Measurements from ENCODE around the gene LMOD1. TPM values are rescaled to one million over a fixed set of nuclear protein-coding genes. Genes with fewer than 3 reads are reported as not detected.
"Not testable (repeated sequence)": the region's sequence is repeated elsewhere in the genome, so short reads cannot be mapped to it uniquely, and the experiment has no call there.

The LMOD1 gene
- polyA plus RNA-seq (2012; ENCODE audit: insufficient read depth, insufficient read length), result not detected

DNA sequence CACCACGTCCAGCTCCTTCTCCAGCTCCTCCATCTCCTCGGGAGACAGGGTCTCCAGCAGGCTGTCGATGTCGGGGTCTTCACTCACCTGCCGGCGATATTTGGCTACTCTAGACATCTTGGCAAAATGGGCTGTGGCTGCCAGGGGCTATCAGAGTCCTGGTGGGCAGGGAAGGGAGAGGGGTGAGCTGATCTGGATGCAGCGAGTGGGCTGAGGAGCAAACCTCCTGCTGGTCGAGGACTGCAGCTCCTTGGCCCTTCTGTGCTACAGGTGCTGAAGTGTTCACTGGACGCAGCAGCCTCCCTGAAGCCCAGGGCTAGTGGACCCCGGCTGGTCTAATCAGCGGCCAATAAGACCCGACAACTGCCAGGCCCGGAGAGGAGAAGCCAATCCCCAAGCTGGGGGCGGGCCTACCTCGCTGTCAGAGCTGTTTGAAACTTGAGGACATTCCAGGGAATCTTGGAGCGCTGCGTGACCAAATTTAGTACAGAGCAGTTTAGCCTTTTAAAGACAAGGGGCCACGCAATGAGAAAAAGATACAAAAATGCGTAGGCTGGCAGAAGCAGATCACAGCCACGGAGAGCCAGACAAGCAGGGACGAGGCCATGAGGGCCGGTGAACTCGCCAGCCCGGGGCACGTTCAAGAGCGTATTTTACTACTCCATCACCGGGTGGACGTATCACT, at the start of gene LMOD1:
Gene LMOD1, minus strand, starts transcription at position 325 of the 685 bp plus-strand sequence. Its CDS starts 208 bp downstream, at position 117.
- DNase-seq (ENCODE audit: low read depth, low spot score), result no peak
- H3K4me3 ChIP-seq (ENCODE audit: low read length), result no peak within 1 kb of the TSS

DNA sequence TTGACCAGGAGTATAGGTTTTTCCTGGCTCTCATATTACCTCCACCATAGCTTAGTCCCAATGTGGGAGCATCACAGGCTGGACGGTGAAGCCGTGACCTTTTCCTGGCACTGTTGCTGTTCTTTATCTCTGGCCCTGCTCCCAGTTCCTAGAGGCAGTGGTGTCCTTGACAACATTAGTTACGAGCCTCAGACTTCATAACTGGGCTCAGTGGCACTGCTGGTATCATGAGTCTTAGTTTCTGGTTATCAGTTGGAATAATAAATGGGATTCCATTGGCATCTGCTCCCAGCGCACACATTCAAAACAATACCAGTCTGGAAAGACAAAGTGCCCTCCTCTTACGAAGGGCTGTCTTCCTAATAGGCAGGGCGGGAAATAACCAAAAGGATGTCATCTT, 44.1 kb upstream of the LMOD1 start:
- H3K4me3 ChIP-seq (ENCODE audit: low read length), result no peak overlapping the region
- DNase-seq (ENCODE audit: low read depth, low spot score), result no peak

DNA sequence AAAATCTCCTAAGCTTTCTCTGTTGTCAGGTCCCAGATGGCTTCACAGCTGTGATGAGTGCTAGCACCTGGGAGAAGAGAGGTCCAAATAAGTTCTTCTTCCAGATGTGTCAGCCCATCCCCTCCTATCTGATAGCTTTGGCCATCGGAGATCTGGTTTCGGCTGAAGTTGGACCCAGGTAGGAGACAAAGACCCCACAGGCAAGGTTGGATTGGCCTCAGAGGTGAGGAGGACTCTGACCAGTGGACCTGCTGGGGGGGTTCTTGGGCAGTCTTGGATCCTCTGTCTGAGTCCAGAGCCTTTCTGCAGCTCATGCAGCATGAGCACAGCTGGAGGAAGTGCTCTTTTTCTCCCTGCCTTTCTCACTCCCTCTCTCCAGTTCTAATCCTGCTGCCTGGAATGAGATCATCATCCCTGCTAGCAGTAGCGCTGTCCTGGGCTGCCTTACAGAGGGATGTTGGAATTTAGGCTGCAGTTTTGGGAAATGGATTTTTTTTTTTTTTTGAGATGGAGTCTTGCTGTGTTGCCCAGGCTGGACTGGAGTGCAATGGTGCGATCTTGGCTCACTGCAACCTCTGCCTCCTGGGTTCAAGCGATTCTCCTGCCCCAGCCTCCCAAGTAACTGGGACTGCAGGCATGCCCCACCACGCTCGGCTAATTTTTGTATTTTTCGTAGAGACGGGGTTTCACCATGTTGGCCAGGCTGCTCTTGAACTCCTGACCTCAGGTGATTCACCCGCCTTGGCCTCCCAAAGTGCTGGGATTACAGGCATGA, 43.2 kb upstream of the LMOD1 start:
- DNase-seq (ENCODE audit: low read depth, low spot score), result no peak
- no peak overlapping the region for H3K4me3 ChIP-seq (ENCODE audit: low read length)

DNA sequence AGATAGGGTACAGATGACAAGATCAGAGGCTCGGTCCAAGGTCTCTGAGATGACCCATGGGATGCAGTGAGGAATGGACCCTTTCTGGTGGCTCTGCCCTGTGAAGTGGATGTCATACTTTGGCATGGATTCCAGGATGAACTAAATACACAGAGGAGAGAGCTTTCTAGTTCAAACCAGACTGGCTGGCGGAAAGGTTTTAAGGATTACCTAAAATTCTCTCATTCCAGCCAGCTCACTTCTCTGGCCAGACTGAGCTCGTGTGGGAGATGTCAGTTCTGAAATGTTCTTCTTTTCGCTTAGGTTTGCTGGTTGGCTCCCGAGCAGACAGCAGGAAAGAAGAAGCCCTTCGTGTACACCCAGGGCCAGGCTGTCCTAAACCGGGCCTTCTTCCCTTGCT, 42.3 kb upstream of the LMOD1 start:
- DNase-seq (ENCODE audit: low read depth, low spot score), result no peak
- H3K4me3 ChIP-seq (ENCODE audit: low read length), result no peak overlapping the region

DNA sequence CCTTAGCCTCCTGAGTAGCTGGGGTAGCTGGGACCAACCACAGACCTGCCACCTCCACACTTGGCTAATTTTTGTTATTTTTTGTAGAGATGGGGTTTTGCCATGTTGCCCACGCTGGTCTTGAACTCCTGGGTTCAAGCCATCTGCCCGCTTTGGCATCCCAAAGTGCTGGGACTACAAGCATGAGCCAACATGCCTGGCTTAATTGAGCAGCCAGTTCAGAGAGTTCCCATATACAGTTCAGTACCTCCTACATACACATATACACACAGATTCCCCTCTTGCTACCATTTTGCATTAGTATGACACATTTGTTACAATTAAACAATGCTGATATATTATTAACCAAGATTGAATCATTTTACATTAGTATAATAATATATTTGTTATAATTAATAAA, 39.0 kb upstream of the LMOD1 start:
- H3K4me3 ChIP-seq (ENCODE audit: low read length), result no peak overlapping the region
- no peak for DNase-seq (ENCODE audit: low read depth, low spot score)

DNA sequence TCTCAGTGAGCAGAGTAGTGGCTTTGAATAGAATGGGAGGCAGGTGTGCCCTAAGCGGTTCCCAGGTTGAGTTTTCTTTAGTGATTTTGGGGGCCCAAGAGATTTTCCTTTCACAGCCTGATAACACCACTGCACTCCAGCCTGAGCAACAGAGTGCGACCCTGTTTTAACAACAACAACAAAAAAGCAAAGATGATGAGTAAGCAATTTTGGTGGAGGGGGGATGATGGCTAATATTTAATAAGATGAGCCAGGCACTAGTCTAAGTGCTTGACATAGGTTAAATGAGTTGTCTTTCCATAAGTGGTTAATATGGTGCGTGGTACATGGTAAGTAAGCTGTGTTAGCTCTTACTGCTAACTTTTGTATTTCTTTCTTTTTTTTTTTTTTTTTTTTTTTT, 38.1 kb upstream of the LMOD1 start:
- H3K4me3 ChIP-seq (ENCODE audit: low read length), result no peak overlapping the region
- DNase-seq (ENCODE audit: low read depth, low spot score), result no peak

DNA sequence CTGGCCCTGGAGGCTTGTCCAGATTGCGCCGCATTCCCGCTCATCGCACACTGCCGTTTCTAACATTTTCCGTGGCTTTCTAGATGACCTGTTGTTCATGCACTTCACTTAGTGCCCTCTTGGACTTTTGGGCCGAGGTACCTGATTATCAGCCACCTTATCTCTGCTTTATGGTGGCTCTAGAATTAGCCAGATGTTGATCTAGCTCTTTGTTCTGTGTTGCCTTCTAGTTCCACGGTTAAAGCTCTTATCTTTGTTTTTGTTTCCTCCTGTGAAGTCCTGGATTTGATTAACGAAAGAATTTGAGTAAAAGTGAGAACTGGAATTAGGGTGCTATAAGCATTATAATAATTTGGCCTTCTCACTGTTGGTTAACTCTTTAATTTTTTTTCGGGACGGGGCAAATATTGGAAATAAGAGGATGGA, 37.0 kb upstream of the LMOD1 start:
- H3K4me3 ChIP-seq (ENCODE audit: low read length), result peak overlapping the region; percentile 60
- DNase-seq (ENCODE audit: low read depth, low spot score), result no peak

DNA sequence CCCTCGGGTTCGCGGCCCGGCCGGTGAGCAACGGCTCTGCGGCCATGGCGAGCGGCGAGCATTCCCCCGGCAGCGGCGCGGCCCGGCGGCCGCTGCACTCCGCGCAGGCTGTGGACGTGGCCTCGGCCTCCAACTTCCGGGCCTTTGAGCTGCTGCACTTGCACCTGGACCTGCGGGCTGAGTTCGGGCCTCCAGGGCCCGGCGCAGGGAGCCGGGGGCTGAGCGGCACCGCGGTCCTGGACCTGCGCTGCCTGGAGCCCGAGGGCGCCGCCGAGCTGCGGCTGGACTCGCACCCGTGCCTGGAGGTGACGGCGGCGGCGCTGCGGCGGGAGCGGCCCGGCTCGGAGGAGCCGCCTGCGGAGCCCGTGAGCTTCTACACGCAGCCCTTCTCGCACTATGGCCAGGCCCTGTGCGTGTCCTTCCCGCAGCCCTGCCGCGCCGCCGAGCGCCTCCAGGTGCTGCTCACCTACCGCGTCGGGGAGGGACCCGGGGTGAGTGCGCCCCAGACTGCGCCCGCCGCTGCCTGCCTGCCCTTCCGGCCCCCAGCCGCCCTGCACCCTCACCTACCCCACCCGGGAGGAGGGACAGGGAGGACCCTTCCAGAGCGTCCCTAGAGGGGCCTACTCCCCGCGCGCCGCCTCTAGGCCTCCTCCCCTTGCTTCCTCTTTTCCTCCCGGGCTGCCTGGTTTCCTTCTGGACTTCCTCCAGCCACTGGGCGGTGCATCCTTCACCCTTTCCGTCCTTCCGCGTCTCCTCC, 36.5 kb upstream of the LMOD1 start, which contains the start of gene RNPEP:
Gene RNPEP, plus strand, starts transcription at position 26 of the 757 bp plus-strand sequence. Its CDS starts 19 bp downstream, at position 45.
- H3K4me3 ChIP-seq (ENCODE audit: low read length), result peak within 1 kb of the TSS; percentile 60
- peak; percentile 18 for DNase-seq (ENCODE audit: low read depth, low spot score)

DNA sequence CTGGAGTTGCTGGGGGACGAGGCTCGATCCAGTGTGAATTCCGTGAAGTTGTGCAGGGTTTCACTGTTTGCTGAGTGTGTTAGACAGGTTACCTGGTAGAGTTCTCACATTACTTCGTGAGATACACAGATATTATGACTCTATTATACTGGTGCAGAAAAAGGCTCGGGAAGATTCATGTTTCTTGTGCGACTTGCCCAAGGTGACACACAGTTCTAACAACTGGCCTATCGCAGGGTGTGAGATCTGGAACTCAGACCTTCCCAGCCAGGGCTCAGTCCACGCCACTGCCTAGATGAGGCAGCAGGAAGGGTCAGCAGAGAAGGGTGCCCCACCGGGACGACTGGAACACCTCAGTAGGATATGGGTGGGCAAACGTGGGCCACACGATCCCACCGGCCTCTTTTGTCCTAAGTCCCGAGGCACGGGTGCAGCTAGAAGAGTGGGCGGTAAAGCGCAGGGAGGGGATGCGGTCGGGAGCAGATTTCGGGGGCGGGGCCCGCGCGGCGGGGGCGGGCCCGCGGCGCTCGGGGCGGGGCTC, 35.8 kb upstream of the LMOD1 start:
- peak overlapping the region; percentile 60 for H3K4me3 ChIP-seq (ENCODE audit: low read length)
- peak; percentile 10 for DNase-seq (ENCODE audit: low read depth, low spot score)

DNA sequence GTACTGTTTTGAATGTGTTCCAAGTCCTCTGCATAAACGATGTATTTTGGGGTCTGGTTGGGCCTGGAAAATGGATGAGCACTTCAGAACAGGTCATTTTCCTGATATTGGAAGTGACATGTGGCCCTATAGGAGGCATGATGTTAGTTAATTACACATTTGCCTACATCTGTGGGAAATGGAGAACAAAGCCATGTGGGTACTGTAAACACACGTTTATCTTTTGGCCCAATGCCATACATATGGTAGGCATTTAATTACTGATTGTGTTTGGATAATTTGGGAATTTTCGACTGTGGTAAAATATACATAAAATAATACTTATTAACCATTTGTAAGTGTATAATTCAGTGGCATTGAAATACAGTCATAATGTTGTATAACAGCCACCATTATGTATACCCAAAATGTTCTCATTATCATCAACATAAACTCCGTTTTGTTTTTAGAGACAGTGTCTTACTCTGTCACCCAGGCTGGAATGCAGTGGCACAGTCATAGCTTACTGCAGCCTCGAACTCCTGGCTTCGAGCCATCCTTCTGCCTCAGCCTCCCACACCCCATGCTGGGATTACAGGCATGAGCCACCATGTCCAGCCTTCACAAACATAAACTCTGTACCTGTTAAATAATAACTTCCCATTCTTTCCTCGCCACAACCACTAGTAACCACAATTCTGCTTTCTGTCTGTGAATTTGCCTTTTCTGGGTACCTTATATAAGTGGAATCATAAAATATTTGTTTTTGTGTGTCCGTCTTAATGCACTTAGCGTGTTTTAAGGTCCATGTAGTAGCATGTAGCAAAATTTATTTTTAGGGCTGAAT, 24.2 kb upstream of the LMOD1 start:
- DNase-seq (ENCODE audit: low read depth, low spot score), result no peak
- no peak overlapping the region for H3K4me3 ChIP-seq (ENCODE audit: low read length)

DNA sequence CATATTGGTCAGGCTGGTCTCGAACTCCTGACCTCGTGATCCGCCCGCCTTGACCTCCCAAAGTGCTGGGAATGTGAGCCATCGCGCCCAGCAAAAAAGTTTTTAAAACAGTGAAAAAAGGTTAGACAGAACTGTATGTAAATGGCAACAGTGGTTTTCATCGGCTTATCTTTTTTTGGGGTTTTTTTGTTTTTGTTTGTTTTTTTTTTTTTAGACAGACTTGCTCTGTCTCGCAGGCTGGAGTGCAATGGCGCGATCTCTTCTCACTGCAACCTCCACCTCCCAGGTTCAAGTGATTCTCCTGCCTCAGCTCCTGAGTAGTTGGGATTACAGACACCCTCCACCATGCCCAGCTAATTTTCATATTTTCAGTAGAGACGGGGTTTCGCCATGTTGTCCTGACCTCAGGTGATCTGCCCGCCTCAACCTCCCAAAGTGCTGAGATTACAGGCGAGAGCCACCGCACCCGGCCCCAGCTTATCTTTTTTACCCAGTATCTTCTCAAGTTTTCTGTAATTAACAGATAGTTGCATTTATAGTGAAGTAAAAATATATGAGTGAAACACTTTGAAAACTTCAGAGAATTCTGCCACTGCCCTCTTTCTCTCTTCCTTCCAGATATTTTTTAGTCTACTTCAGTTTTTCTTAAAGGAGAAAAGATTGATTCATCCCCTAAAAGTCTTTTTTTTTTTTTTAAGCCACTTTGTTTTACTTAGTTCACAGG, 22.0 kb upstream of the LMOD1 start:
- no peak overlapping the region for H3K4me3 ChIP-seq (ENCODE audit: low read length)
- no peak for DNase-seq (ENCODE audit: low read depth, low spot score)

DNA sequence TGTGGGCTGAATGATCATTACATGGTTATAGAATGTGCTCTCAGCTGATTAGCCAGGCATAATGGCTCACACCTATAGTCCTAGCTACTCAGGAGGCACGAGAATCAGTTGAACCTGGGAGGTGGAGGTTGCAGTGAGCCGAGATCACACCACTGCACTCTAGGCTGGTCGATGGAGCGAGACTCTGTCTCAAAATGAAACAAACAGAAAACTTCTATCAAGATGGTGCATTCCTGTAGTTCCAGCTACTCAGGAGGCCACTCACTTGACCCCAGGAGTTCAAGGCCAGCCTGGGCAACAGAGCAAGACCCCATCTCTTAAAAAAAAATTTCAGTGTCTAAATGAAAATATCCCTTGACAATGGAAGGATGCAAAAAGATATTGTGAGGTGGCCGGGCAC, 19.8 kb upstream of the LMOD1 start:
- DNase-seq (ENCODE audit: low read depth, low spot score), result no peak
- no peak overlapping the region for H3K4me3 ChIP-seq (ENCODE audit: low read length)

DNA sequence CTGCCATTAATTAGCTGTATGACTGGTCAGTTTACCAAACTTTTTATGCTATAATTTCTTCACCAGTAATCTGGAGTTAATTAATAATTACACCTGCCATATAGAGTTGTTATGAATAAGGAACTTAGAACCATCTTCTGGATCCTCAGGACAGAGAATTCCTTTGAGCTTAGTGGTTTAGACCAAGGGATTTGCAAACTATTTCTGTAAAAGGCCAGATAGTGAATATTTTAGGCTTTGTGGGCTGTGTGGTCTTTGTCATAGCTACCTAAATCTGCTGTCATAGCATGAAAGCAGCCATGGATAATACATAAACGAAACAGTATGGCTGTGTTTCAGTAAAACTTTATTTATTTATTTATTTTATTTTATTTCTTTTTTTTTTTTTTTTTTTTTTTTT, 17.9 kb upstream of the LMOD1 start:
- DNase-seq (ENCODE audit: low read depth, low spot score), result no peak
- H3K4me3 ChIP-seq (ENCODE audit: low read length), result no peak overlapping the region

DNA sequence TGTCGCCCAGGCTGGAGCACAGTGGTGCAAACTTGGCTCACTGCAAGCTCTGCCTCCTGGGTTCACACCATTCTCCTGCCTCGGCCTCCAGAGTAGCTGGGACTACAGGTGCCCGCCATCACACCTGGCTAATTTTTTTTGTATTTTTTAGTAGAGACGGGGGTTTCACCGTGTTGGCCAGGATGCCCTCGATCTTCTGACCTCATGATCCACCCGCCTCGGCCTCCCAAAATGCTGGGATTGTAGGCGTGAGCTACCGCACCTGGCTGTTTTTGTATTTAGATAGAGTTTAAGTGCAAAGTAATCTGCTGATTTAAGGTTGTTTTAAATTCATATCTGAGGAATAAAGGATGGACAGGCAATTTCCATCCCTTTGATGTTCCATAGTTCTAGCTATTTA, 16.0 kb upstream of the LMOD1 start:
- not testable (repeated sequence) for DNase-seq (ENCODE audit: low read depth, low spot score); H3K4me3 ChIP-seq (ENCODE audit: low read length)

DNA sequence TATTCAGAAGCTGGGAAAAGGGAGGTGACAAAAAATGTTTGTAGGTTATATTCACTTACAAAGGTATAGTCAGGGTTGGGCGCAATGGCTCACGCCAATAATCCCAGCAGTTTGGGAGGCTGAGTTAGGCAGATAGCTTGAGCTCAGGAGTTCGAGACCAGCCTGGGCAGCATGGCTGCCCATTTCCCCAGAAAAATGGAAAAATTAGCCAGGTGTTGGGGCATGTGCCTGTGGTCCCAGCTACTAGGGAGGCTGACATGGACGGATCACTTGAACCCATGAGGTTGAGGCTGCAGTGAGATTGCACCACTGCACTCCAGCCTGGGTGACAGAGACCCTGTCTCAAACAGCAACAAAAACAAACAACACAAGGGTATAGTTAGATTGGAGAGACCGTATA, 12.0 kb upstream of the LMOD1 start:
- no peak overlapping the region for H3K4me3 ChIP-seq (ENCODE audit: low read length)
- DNase-seq (ENCODE audit: low read depth, low spot score), result no peak

DNA sequence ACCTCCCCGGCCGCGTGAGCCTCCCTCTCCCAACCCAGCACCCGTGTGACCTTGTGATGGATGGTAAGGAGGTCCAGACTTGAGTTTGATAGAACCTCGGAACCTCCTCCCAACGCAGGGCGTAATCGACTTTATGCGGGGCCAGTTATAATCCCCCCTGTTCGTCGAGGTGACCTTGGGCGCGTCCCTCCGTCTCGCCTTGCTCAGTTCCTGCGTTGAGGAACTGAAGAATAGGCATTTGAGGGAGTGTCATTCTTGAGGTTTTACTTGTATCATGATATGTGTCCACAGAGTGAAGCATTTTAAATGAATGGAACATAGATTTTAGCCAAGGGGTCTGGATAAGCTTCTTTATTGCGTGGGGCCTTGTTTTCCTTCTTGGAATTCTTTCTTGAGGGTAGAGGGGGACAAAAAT, 9.4 kb upstream of the LMOD1 start:
- DNase-seq (ENCODE audit: low read depth, low spot score), result peak; percentile 8
- H3K4me3 ChIP-seq (ENCODE audit: low read length), result peak overlapping the region; percentile 89

DNA sequence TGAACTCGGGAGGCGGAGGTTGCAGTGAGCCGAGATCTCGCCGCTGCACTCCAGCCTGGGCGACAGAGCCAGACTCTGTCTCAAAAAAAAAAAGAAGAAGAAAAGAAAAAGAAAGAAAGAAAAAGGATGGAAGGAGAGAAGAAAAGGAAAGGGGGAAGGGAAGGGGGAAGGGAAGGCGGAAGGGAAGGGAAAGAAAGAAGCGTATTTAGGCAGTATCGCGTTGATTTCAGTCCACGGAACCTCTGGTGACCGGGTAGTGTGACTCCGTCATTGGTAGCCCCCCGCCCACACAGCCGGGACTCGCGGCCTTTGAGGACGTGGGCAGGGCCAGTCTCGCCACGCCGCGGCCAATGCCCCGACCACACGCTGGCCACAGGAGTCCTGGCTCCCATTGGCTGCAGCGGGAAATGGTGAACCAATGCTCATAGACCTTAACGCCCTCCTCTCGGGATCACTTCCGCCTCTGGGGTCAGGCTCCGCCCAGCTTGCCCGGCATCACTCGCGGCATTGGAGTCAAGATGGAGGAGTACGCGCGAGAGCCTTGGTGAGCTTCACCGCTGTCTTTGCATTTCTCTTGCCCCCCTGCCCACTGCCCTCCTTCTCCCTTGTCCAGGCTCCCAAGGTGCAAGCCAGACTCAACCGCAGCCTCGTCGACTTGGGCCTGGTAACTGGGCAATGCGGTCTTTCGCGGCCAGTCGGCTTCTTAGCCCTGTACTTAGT, 8.8 kb upstream of the LMOD1 start, which contains the start of gene TIMM17A:
Gene TIMM17A, plus strand, starts transcription at position 495 of the 720 bp plus-strand sequence. Its CDS starts 24 bp downstream, at position 519.
- H3K4me3 ChIP-seq (ENCODE audit: low read length), result peak within 1 kb of the TSS; percentile 89
- peak; percentile 88 for DNase-seq (ENCODE audit: low read depth, low spot score)
